Measurements from ENCODE around the gene L3MBTL4. TPM values are rescaled to one million over a fixed set of nuclear protein-coding genes. Genes with fewer than 3 reads are reported as not detected.

The L3MBTL4 gene
- total RNA-seq, 2 experiments from 2014 or later: 0.19 to 0.47 TPM

DNA sequence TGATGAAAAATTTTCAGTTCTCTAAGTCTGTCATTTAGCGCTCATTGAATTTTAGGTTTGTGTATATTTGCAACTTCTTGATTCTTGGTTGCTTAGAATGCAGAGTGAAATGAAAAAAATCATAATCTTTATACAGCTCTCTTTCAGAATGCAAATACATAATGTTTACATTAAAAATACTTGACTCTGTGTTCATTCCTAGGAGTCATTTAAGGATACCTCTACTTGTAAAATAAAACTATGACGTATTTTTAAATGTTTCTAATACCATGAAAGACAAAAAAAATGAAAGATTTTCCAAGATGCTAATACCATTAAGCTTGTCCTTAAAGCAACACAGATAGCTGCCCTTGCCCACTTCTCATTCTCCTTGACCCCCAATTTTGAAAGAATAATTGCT lies 259.0 kb downstream of the L3MBTL4 start:
- DNase-seq: no peak
- Mint-ChIP-seq H3K36me3 (ENCODE audit: low read depth) (no peaks in the 10 kb centered on the region), H3K9me3 (no peaks in the 10 kb centered on the region), H3K4me1 (ENCODE audit: low read depth) (no peaks in the 10 kb centered on the region), H3K27me3 (no peaks in the 10 kb centered on the region), H3K4me3 (no peak overlapping the region), H3K27ac (no peak overlapping the region)
- H3K4me3 ChIP-seq (ENCODE audit: low read length): no peak overlapping the region
- intact Hi-C loops (cut with DNase I, micrococcal nuclease): no loop called here
- H3K9me3 ChIP-seq (ENCODE audit: control insufficient read depth in 1 of 2, insufficient read depth in 1 of 2, low read length in 2 of 2): peaks cover 0 to 9% of the 10 kb centered on the region in 2 experiments
- no peak for ATAC-seq (ENCODE audit: poor library complexity)
- TF ChIP-seq, protein P1, sequence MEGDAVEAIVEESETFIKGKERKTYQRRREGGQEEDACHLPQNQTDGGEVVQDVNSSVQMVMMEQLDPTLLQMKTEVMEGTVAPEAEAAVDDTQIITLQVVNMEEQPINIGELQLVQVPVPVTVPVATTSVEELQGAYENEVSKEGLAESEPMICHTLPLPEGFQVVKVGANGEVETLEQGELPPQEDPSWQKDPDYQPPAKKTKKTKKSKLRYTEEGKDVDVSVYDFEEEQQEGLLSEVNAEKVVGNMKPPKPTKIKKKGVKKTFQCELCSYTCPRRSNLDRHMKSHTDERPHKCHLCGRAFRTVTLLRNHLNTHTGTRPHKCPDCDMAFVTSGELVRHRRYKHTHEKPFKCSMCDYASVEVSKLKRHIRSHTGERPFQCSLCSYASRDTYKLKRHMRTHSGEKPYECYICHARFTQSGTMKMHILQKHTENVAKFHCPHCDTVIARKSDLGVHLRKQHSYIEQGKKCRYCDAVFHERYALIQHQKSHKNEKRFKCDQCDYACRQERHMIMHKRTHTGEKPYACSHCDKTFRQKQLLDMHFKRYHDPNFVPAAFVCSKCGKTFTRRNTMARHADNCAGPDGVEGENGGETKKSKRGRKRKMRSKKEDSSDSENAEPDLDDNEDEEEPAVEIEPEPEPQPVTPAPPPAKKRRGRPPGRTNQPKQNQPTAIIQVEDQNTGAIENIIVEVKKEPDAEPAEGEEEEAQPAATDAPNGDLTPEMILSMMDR (IDR thresholded peaks at IDR 0.05): no peak
- H3K36me3 ChIP-seq (ENCODE audit: insufficient read depth, low read length): no peaks in the 10 kb centered on the region
- ChIA-PET CTCF (no interaction called here), POLR2A (no interaction called here)
- H3K4me1 ChIP-seq (ENCODE audit: insufficient read depth, low read length): no peaks in the 10 kb centered on the region
- H3K27me3 ChIP-seq (ENCODE audit: control insufficient read depth in 1 of 2, insufficient read depth in 2 of 2, low read length in 2 of 2): no peaks in the 10 kb centered on the region
- no peak overlapping the region for H3K27ac ChIP-seq (ENCODE audit: low read depth in 1 of 2, low read length in 2 of 2)

DNA sequence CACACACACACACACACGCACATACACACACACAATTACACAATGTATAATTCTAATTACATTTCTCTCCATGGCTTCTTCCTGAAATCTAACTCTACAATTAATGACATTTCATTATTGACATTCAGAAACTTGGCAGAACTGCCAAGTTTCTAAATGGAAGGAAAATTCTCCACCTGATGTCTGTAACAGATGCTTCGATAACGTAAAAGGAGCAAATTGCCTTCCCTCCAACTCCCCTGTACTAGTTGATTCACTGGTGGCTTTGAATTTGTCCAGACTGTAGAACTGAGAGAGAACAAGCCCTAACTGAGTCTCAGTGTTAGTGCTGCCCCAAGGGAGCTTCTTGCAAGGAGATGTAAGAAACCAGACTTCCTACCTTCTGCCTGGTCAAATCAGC lies 264.3 kb downstream of the L3MBTL4 start:
- Mint-ChIP-seq H3K4me1 (ENCODE audit: low read depth) (no peaks in the 10 kb centered on the region), H3K9me3 (no peaks in the 10 kb centered on the region), H3K36me3 (ENCODE audit: low read depth) (no peaks in the 10 kb centered on the region), H3K4me3 (no peak overlapping the region), H3K27me3 (no peaks in the 10 kb centered on the region), H3K27ac (no peak overlapping the region)
- Histone ChIP-seq H3K27me3 (ENCODE audit: control insufficient read depth in 1 of 2, insufficient read depth in 2 of 2, low read length in 2 of 2) (no peaks in the 10 kb centered on the region), H3K4me3 (ENCODE audit: low read length) (no peak overlapping the region), H3K27ac (ENCODE audit: low read depth in 1 of 2, low read length in 2 of 2) (no peak overlapping the region), H3K4me1 (ENCODE audit: insufficient read depth, low read length) (no peaks in the 10 kb centered on the region), H3K36me3 (ENCODE audit: insufficient read depth, low read length) (no peaks in the 10 kb centered on the region), H3K9me3 (ENCODE audit: control insufficient read depth in 1 of 2, insufficient read depth in 1 of 2, low read length in 2 of 2) (peaks cover 0 to 11% of the 10 kb centered on the region in 2 experiments)
- ChIA-PET CTCF (no interaction called here), POLR2A (no interaction called here)
- TF ChIP-seq, protein P1 (IDR thresholded peaks at IDR 0.05): no peak
- DNase-seq (no peak), ATAC-seq (ENCODE audit: poor library complexity) (no peak)
- intact Hi-C loops (cut with DNase I, micrococcal nuclease): no loop called here

DNA sequence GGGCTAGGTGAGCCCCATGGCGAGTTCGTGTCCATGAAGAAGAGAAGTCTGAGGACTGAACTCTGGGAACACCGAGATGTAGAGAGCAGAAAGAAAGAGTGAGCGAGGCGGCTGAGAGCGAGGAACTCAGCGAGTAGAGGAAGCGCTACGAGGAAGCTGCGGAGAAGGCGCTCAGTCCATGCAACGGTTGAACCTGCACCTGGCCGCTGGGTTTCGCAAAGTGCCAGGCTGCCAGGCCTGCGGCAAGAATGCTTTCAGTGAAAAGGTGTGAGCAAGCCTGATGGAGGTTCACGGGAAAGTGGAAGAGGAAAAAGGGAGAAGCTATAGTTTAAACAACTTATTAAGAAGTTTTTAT lies 268.4 kb downstream of the L3MBTL4 start:
- ATAC-seq (ENCODE audit: poor library complexity) (no peak), DNase-seq (no peak)
- TF ChIP-seq, protein P1 (IDR thresholded peaks at IDR 0.05): no peak
- Histone ChIP-seq H3K9me3 (ENCODE audit: control insufficient read depth in 1 of 2, insufficient read depth in 1 of 2, low read length in 2 of 2) (peaks cover 0 to 11% of the 10 kb centered on the region in 2 experiments), H3K4me3 (ENCODE audit: low read length) (no peak overlapping the region), H3K36me3 (ENCODE audit: insufficient read depth, low read length) (no peaks in the 10 kb centered on the region), H3K27ac (ENCODE audit: low read depth in 1 of 2, low read length in 2 of 2) (no peak overlapping the region), H3K4me1 (ENCODE audit: insufficient read depth, low read length) (no peaks in the 10 kb centered on the region), H3K27me3 (ENCODE audit: control insufficient read depth in 1 of 2, insufficient read depth in 2 of 2, low read length in 2 of 2) (no peaks in the 10 kb centered on the region)
- Mint-ChIP-seq H3K9me3 (no peaks in the 10 kb centered on the region), H3K27ac (no peak overlapping the region), H3K27me3 (no peaks in the 10 kb centered on the region), H3K4me3 (no peak overlapping the region), H3K4me1 (ENCODE audit: low read depth) (no peaks in the 10 kb centered on the region), H3K36me3 (ENCODE audit: low read depth) (no peaks in the 10 kb centered on the region)
- intact Hi-C loops (cut with DNase I, micrococcal nuclease): no loop called here
- ChIA-PET CTCF (no interaction called here), POLR2A (no interaction called here)
